Measurements from ENCODE around the gene MAGI1. TPM values are rescaled to one million over a fixed set of nuclear protein-coding genes. Genes with fewer than 3 reads are reported as not detected.
A peak's percentile ranks its signal among the peaks of the same experiment; 100 is the strongest.

MAGI1 gene
- polyA plus RNA-seq, 1 donor: 31.2 TPM

- DNase-seq: no peak
Measured at GRCh38 chr3:65745306-65745705, 293.4 kb downstream of the MAGI1 start.

GRCh38 chr3:65742914-65743313, 295.8 kb downstream of the MAGI1 start:
- WGBS (ENCODE audit: insufficient coverage, low lambda C conversion rate): 67% methylated on average over 1 of the region's 1 CpG
- no peak for DNase-seq
- Histone ChIP-seq H3K4me3 (ENCODE audit: low read length) (no peak overlapping the region), H3K36me3 (ENCODE audit: control insufficient read depth, insufficient read depth, low read length) (peaks cover 2% of the 10 kb centered on the region), H3K4me1 (ENCODE audit: control insufficient read depth, insufficient read depth, low read length) (no peaks in the 10 kb centered on the region), H3K9me3 (ENCODE audit: control insufficient read depth, low read depth, low read length) (no peaks in the 10 kb centered on the region), H3K27ac (ENCODE audit: low read length) (no peak overlapping the region), H3K27me3 (ENCODE audit: control insufficient read depth, insufficient read depth, low read length) (no peaks in the 10 kb centered on the region)

More at GRCh38 chr3:65745306-65745705, 293.4 kb downstream of the MAGI1 start:
- Histone ChIP-seq H3K36me3 (ENCODE audit: control insufficient read depth, insufficient read depth, low read length) (peaks cover 2% of the 10 kb centered on the region), H3K4me1 (ENCODE audit: control insufficient read depth, insufficient read depth, low read length) (no peaks in the 10 kb centered on the region), H3K27me3 (ENCODE audit: control insufficient read depth, insufficient read depth, low read length) (no peaks in the 10 kb centered on the region), H3K4me3 (ENCODE audit: low read length) (no peak overlapping the region), H3K9me3 (ENCODE audit: control insufficient read depth, low read depth, low read length) (no peaks in the 10 kb centered on the region), H3K27ac (ENCODE audit: low read length) (no peak overlapping the region)
- WGBS (ENCODE audit: insufficient coverage, low lambda C conversion rate): no CpG with 5 or more reads among the region's 2 CpGs

- Histone ChIP-seq H3K4me3 (ENCODE audit: low read length) (no peak overlapping the region), H3K27ac (ENCODE audit: low read length) (no peak overlapping the region), H3K9me3 (ENCODE audit: control insufficient read depth, low read depth, low read length) (no peaks in the 10 kb centered on the region), H3K27me3 (ENCODE audit: control insufficient read depth, insufficient read depth, low read length) (no peaks in the 10 kb centered on the region), H3K4me1 (ENCODE audit: control insufficient read depth, insufficient read depth, low read length) (no peaks in the 10 kb centered on the region), H3K36me3 (ENCODE audit: control insufficient read depth, insufficient read depth, low read length) (peaks cover 2% of the 10 kb centered on the region)
- DNase-seq: no peak
- WGBS (ENCODE audit: insufficient coverage, low lambda C conversion rate): 80% methylated on average over 2 of the region's 4 CpGs
Measured at GRCh38 chr3:65741540-65741939, 297.2 kb downstream of the MAGI1 start.

GRCh38 chr3:65739901-65740541, 298.7 kb downstream of the MAGI1 start:
- no peak for DNase-seq
- WGBS (ENCODE audit: insufficient coverage, low lambda C conversion rate): no CpG with 5 or more reads among the region's 3 CpGs
- no peaks in the 10 kb centered on the region for H3K9me3 ChIP-seq (ENCODE audit: control insufficient read depth, low read depth, low read length)
- H3K4me3 ChIP-seq (ENCODE audit: low read length): no peak overlapping the region
- no peaks in the 10 kb centered on the region for H3K4me1 ChIP-seq (ENCODE audit: control insufficient read depth, insufficient read depth, low read length)
- H3K27me3 ChIP-seq (ENCODE audit: control insufficient read depth, insufficient read depth, low read length): no peaks in the 10 kb centered on the region
- peaks cover 2% of the 10 kb centered on the region for H3K36me3 ChIP-seq (ENCODE audit: control insufficient read depth, insufficient read depth, low read length)
- H3K27ac ChIP-seq (ENCODE audit: low read length): no peak overlapping the region

- Histone ChIP-seq H3K36me3 (ENCODE audit: control insufficient read depth, insufficient read depth, low read length) (no peaks in the 10 kb centered on the region), H3K9me3 (ENCODE audit: control insufficient read depth, low read depth, low read length) (no peaks in the 10 kb centered on the region), H3K27ac (ENCODE audit: low read length) (no peak overlapping the region), H3K27me3 (ENCODE audit: control insufficient read depth, insufficient read depth, low read length) (no peaks in the 10 kb centered on the region), H3K4me1 (ENCODE audit: control insufficient read depth, insufficient read depth, low read length) (no peaks in the 10 kb centered on the region), H3K4me3 (ENCODE audit: low read length) (no peak overlapping the region)
- DNase-seq: no peak
- whole genome bisulfite sequencing (ENCODE audit: insufficient coverage, low lambda C conversion rate): no CpG with 5 or more reads among the region's 1 CpG
Measured at GRCh38 chr3:65734792-65735191, 303.9 kb downstream of the MAGI1 start.

- H3K4me1 ChIP-seq (ENCODE audit: control insufficient read depth, insufficient read depth, low read length): peaks cover 4% of the 10 kb centered on the region
- no peak overlapping the region for H3K27ac ChIP-seq (ENCODE audit: low read length)
- H3K9me3 ChIP-seq (ENCODE audit: control insufficient read depth, low read depth, low read length): no peaks in the 10 kb centered on the region
- no peaks in the 10 kb centered on the region for H3K36me3 ChIP-seq (ENCODE audit: control insufficient read depth, insufficient read depth, low read length)
- H3K4me3 ChIP-seq (ENCODE audit: low read length): no peak overlapping the region
- DNase-seq: no peak
- no peaks in the 10 kb centered on the region for H3K27me3 ChIP-seq (ENCODE audit: control insufficient read depth, insufficient read depth, low read length)
- WGBS (ENCODE audit: insufficient coverage, low lambda C conversion rate): 80% methylated on average over 2 of the region's 3 CpGs
Measured at GRCh38 chr3:65734382-65734781, 304.3 kb downstream of the MAGI1 start.

- Histone ChIP-seq H3K36me3 (ENCODE audit: control insufficient read depth, insufficient read depth, low read length) (no peaks in the 10 kb centered on the region), H3K9me3 (ENCODE audit: control insufficient read depth, low read depth, low read length) (no peaks in the 10 kb centered on the region), H3K27me3 (ENCODE audit: control insufficient read depth, insufficient read depth, low read length) (no peaks in the 10 kb centered on the region), H3K27ac (ENCODE audit: low read length) (no peak overlapping the region), H3K4me3 (ENCODE audit: low read length) (no peak overlapping the region), H3K4me1 (ENCODE audit: control insufficient read depth, insufficient read depth, low read length) (peaks cover 4% of the 10 kb centered on the region)
- DNase-seq: no peak
- WGBS (ENCODE audit: insufficient coverage, low lambda C conversion rate): no CpG with 5 or more reads among the region's 1 CpG
Measured at GRCh38 chr3:65733459-65733858, 305.3 kb downstream of the MAGI1 start.

- no peaks in the 10 kb centered on the region for H3K36me3 ChIP-seq (ENCODE audit: control insufficient read depth, insufficient read depth, low read length)
- no peak overlapping the region for H3K4me3 ChIP-seq (ENCODE audit: low read length)
- WGBS (ENCODE audit: insufficient coverage, low lambda C conversion rate): 100% methylated on average over 1 of the region's 6 CpGs
- no peaks in the 10 kb centered on the region for H3K27me3 ChIP-seq (ENCODE audit: control insufficient read depth, insufficient read depth, low read length)
- peaks cover 4% of the 10 kb centered on the region for H3K4me1 ChIP-seq (ENCODE audit: control insufficient read depth, insufficient read depth, low read length)
- H3K27ac ChIP-seq (ENCODE audit: low read length): no peak overlapping the region
- DNase-seq: peak; percentile 19 to 43
- H3K9me3 ChIP-seq (ENCODE audit: control insufficient read depth, low read depth, low read length): no peaks in the 10 kb centered on the region
Measured at GRCh38 chr3:65732051-65732935, 306.4 kb downstream of the MAGI1 start.

- Histone ChIP-seq H3K4me1 (ENCODE audit: control insufficient read depth, insufficient read depth, low read length) (peaks cover 4% of the 10 kb centered on the region), H3K4me3 (ENCODE audit: low read length) (no peak overlapping the region), H3K36me3 (ENCODE audit: control insufficient read depth, insufficient read depth, low read length) (no peaks in the 10 kb centered on the region), H3K9me3 (ENCODE audit: control insufficient read depth, low read depth, low read length) (no peaks in the 10 kb centered on the region), H3K27me3 (ENCODE audit: control insufficient read depth, insufficient read depth, low read length) (no peaks in the 10 kb centered on the region), H3K27ac (ENCODE audit: low read length) (no peak overlapping the region)
- DNase-seq: no peak
- 97% methylated on average over 6 of the region's 7 CpGs for WGBS (ENCODE audit: insufficient coverage, low lambda C conversion rate)
Measured at GRCh38 chr3:65730449-65730848, 308.3 kb downstream of the MAGI1 start.

- H3K4me3 ChIP-seq (ENCODE audit: low read length): no peak overlapping the region
- no peaks in the 10 kb centered on the region for H3K36me3 ChIP-seq (ENCODE audit: control insufficient read depth, insufficient read depth, low read length)
- no peaks in the 10 kb centered on the region for H3K9me3 ChIP-seq (ENCODE audit: control insufficient read depth, low read depth, low read length)
- peaks cover 4% of the 10 kb centered on the region for H3K4me1 ChIP-seq (ENCODE audit: control insufficient read depth, insufficient read depth, low read length)
- H3K27me3 ChIP-seq (ENCODE audit: control insufficient read depth, insufficient read depth, low read length): no peaks in the 10 kb centered on the region
- H3K27ac ChIP-seq (ENCODE audit: low read length): no peak overlapping the region
- no peak for DNase-seq
Measured at GRCh38 chr3:65729973-65730372, 308.7 kb downstream of the MAGI1 start.

Measured in large intestine (tissue), 3 donors.